BJ (cell line): ENCODE data around the gene SHC2. TPM values are rescaled to one million over a fixed set of nuclear protein-coding genes. Genes with fewer than 3 reads are reported as not detected.

ENCODE experiments used
- CTCF ChIA-PET: fragments of 350-600 bp; formaldehyde crosslinking; extraction: SDS; loops from one replicate; lab custom pipeline; 2021; ENCODE audit warnings: antibody characterized with exemption, inconsistent platforms; lab: Yijun Ruan, JAX
- POLR2A ChIA-PET: fragments of 300-600 bp; sonication (Branson Sonifier 250); formaldehyde crosslinking; extraction: SDS; loops from one replicate; lab custom pipeline; 2021; ENCODE audit warnings: antibody characterized with exemption; lab: Charles Lee
- DNase-seq: peaks from one replicate; pipeline ENCODE4 v3.0.0-alpha.2; 2011; ENCODE audit warnings: low read depth
- H3K27me3 ChIP-seq: 2 replicates; pipeline ENCODE4 v1.6.0; 2011; ENCODE audit warnings: low read length; ENCODE audit not compliant: control insufficient read depth, insufficient read depth
- H3K36me3 ChIP-seq: 2 replicates; pipeline ENCODE4 v1.5.1; 2011; ENCODE audit warnings: low read length; ENCODE audit not compliant: control insufficient read depth, insufficient read depth
- H3K4me3 ChIP-seq: 2 replicates; pipeline ENCODE4 v1.5.1; 2011; ENCODE audit warnings: low read depth, mild to moderate bottlenecking, control low read depth, low read length
- polyA plus RNA-seq: library from polyadenylated mRNA; depleted of rRNA; stranded (reverse); fragments of >200 nt; gene quantifications from 2 replicates; pipeline ENCODE4 v1.2.3, GENCODE V29; 2011
- TF ChIP-seq, protein P1 (sequence below): IDR thresholded peaks from 2 replicates; pipeline ENCODE4 v1.5.1; 2011; ENCODE audit warnings: low read depth, mild to moderate bottlenecking, control low read depth, inconsistent platforms, low read length, moderate library complexity; ENCODE audit not compliant: insufficient read depth

Gene SHC2
- polyA plus RNA-seq, 1 experiment: 3.4 TPM

DNA sequence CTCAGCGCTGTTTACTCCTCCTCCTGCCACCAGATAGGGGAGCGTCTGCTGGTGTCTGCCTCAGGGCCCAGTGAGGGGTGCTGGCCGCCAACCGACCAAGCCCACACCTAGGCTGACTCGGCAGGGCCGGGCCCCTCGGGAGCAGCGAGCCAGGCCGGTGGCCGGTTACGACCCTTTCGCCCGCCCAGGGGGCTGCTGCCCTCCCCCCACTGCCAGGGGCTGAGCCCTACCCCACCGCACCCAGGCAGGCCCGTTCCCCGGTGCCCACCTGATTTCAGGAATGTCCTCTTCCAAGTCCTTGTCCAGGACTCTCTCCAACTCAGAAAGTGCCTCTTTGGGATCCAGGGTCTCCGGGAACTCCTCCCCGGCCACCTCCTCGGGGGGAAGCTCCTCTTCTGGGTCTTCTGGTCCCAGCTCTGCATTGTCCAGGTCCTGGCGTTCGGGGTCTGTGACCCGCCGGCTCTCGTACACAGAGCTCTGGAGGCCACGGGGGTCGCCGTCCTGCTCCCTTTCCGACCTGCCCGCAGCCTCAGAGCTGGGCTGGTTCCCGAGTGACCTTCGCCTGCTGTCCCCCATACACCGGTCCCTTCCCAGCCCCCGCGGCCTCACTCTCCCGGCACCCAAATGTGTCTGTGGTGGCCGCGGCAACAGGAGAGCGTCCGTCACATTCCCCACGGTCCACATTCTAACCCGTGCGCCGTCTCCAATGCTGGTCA lies 85.3 kb downstream of the SHC2 start:
- ChIA-PET CTCF (no interaction called here), POLR2A (no interaction called here)
- Histone ChIP-seq H3K36me3 (no peaks in the 10 kb centered on the region), H3K4me3 (no peak overlapping the region), H3K27me3 (peaks cover 19% of the 10 kb centered on the region)
- TF ChIP-seq, protein P1, sequence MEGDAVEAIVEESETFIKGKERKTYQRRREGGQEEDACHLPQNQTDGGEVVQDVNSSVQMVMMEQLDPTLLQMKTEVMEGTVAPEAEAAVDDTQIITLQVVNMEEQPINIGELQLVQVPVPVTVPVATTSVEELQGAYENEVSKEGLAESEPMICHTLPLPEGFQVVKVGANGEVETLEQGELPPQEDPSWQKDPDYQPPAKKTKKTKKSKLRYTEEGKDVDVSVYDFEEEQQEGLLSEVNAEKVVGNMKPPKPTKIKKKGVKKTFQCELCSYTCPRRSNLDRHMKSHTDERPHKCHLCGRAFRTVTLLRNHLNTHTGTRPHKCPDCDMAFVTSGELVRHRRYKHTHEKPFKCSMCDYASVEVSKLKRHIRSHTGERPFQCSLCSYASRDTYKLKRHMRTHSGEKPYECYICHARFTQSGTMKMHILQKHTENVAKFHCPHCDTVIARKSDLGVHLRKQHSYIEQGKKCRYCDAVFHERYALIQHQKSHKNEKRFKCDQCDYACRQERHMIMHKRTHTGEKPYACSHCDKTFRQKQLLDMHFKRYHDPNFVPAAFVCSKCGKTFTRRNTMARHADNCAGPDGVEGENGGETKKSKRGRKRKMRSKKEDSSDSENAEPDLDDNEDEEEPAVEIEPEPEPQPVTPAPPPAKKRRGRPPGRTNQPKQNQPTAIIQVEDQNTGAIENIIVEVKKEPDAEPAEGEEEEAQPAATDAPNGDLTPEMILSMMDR: no peak
- no peak for DNase-seq

DNA sequence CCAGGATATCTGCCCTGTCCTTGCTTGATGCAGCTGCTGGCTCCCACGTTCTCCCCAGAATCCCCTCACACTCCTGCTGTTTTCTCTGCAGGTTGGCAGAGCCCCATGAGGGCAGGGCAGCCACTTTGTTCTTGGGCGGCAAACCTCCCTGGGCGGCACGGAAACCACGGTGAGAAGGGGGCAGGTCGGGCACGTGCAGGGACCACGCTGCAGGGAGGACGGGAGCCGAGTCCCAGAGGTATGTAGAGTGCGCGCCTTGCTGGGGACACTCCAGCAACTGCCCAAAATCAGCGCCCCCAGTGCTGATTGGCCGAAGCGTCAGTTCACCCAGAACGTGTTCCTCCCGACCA lies 86.0 kb downstream of the SHC2 start:
- no peak overlapping the region for H3K4me3 ChIP-seq
- POLR2A ChIA-PET: no interaction called here
- TF ChIP-seq, protein P1: no peak
- H3K36me3 ChIP-seq: no peaks in the 10 kb centered on the region
- DNase-seq: no peak
- peaks cover 19% of the 10 kb centered on the region for H3K27me3 ChIP-seq
- CTCF ChIA-PET: no interaction called here

DNA sequence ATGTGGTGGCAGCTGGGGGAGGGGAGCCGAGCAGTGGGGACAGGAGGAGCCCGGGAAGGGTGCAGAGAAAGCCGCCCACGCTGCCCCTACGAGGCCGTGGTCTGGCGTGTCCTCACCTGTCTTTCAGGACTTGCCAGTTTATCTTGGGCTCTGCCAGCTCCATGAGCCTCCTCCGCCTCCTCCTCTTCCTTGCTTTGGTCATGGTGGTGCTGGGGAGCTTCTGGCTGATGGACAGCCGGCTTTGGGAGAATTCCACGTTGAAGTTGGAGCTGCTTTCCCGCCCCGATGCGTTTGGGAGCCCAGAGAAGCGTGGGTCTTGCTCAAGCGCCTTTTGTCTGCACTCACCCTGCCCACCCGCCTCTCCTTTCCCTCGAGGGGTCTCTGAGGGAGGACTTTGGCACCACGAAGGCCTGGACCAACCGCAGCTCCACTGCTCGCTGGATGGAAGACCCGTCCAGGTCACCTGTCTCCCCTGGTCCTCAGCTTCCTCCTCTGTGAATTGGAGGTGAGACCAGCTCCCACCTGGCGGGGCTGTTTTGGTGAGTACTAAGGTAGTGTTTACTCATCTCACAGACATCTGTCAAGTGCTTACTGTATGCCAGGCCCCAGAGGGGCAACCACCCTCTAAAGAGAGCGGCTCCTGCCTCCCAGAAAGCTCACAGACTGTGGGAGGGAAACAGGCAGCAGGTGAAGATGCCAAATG lies 86.5 kb downstream of the SHC2 start:
- POLR2A ChIA-PET: no interaction called here
- H3K27me3 ChIP-seq: peaks cover 19% of the 10 kb centered on the region
- no peaks in the 10 kb centered on the region for H3K36me3 ChIP-seq
- H3K4me3 ChIP-seq: no peak overlapping the region
- no peak for DNase-seq
- TF ChIP-seq, protein P1: no peak
- CTCF ChIA-PET: no interaction called here

DNA sequence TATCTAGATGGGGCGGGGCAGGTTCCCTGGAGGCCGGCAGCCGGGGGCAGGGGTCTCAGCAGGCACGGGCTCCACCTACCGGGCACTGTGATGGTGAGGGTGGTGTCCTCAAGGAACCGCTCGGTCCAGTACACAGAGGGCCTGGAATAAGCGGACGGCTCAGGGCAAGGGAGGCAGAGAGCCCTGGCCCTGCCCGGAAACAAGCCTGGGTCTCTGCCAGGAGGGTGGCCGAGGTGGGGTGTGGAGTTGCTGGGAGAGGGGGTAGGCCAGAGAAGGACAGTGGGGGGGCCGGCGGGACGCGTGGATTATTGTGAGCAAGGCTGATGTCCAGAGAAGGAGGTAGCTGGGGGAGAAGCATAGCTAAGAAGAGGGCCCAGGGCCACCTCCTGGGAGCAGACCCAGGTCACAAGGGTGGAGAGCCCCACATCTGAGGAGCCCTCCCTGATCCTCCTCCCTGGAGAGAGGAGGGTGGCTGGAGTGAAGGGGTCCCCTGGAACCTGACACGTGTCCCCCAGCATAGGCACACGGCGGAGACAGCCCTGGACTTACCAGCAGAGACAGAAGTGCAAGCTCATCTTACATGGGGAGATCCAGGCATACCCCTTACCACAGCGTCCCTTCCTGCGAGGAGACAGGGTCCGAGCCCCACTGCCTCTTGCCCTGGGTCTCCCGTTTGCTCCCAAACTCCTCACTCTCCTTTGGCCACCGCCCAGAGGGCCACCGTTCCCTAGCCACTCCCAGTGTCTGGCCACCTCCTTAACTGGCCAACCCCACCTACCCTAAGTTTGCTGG lies 87.2 kb downstream of the SHC2 start:
- ChIA-PET CTCF (no interaction called here), POLR2A (no interaction called here)

More for the DNA sequence above, 87.2 kb downstream of the SHC2 start:
- Histone ChIP-seq H3K4me3 (no peak overlapping the region), H3K36me3 (no peaks in the 10 kb centered on the region), H3K27me3 (peaks cover 22% of the 10 kb centered on the region)
- no peak for DNase-seq
- TF ChIP-seq, protein P1: no peak
